ENCODE measurements around the gene MAGI2.
"Not testable (repeated sequence)": the region's sequence is repeated elsewhere in the genome, so short reads cannot be mapped to it uniquely, and the experiment has no call there.

Gene MAGI2

GRCh38 chr7:78253850-78254725 lies 1199.4 kb downstream of the MAGI2 start:
- DNase-seq = no peak

- no peak for DNase-seq
Observed at GRCh38 chr7:78248867-78249266, 1204.6 kb downstream of the MAGI2 start.

- no peak for DNase-seq
Observed at GRCh38 chr7:78247910-78248689, 1205.4 kb downstream of the MAGI2 start.

- DNase-seq = not testable (repeated sequence)
Observed at GRCh38 chr7:78240179-78240578, 1213.3 kb downstream of the MAGI2 start.

DNA sequence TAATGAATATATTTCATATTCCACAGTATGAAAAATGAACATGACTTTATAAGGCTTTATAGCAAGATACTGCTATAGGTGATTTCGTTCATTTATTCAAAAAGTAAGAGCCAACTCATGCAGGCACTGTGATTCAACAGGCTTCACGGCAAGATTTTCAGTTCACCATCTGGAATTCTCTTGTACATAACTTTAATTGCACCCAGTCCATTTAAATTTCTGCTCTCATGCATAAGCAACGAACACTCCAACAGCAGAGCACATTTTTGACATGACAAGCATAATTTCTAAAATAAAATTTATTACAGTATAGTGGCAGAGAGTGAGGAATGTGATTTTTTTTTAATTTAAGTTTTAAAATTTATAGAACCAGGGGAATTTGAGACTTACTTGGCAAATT lies 1218.8 kb downstream of the MAGI2 start:
- no peak for DNase-seq

GRCh38 chr7:78232806-78233205 lies 1220.7 kb downstream of the MAGI2 start:
- DNase-seq = no peak

GRCh38 chr7:78226059-78226719 lies 1227.3 kb downstream of the MAGI2 start:
- no peak for DNase-seq

DNA sequence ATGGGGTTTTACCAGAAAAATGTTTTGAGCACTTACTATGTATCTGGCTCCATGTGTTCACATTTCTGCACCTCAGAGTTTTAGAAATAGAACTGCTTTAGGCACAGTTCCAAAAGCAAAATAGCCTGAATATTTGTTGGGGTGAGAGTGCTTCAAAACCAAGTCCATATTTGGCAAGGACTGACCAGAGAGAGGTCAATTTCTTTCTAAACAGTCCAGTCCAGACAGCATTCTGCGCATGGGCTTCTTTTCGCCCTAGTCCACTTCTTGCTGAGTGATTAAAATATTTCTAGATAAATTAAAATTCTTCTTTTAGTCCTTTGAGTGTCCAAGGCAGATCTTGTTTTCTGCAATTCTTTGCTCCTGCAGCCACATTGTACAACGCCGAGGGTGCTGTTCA lies 1227.9 kb downstream of the MAGI2 start:
- no peak for DNase-seq

GRCh38 chr7:78224923-78225322 lies 1228.5 kb downstream of the MAGI2 start:
- no peak for DNase-seq

- DNase-seq = no peak
Observed at GRCh38 chr7:78223598-78223997, 1229.9 kb downstream of the MAGI2 start.

DNA sequence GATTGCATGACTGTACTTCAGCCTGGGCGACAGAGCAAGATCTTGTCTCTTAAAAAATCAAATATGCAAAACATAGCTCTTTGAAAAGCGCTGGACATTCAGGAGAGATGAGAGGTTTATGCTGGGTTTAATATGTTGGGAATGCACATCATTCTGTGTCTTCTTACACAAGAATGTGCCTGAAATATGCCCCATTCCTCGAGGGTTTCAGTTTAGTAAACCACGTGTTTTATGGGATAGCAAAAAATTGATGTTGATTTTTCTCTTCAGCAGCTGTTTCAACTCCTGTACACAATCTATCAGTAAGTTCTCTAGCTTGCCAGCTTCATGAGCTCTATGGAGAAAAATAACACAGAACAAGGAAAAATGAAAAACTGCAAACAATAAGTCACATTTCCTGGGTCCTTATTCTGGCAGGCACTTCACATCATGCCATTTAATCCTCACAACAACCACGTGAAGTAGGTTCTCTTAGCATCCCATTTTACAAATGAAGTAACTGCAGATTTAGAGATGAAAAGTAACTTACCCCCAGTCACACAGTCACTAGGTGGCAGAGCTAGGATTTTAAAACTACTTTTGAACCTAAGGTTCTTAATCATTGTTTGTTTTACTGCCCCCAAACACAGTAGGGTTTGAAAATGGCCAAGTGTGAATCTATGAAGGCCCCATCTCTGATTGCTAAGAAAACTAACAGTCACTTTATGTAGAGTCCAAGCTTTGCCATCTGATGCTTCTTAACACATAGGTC lies 1231.3 kb downstream of the MAGI2 start:
- no peak for DNase-seq

GRCh38 chr7:78220754-78221153 lies 1232.7 kb downstream of the MAGI2 start:
- no peak for DNase-seq

DNA sequence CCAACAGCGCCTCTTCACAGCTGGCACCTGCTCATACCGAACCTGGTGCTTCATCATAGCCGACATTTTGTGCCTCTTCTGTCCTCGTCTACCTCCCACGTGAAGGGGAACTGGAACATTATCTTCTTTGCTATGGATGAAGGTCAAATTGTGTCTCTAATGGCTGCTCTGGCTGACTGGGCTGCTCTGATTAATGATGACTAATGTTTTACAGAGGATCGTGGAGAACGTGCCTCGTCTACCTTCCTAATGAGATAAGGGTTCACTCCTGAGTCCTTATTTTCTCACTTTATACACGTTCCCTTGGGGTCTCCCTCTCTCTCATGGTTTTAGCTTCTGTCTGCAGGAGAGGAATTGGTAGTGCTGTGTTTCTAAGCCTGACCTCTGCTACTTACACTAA lies 1234.6 kb downstream of the MAGI2 start:
- no peak for DNase-seq

GRCh38 chr7:78218051-78218450 lies 1235.4 kb downstream of the MAGI2 start:
- no peak for DNase-seq

- no peak for DNase-seq
Observed at GRCh38 chr7:78215199-78215598, 1238.3 kb downstream of the MAGI2 start.

DNA sequence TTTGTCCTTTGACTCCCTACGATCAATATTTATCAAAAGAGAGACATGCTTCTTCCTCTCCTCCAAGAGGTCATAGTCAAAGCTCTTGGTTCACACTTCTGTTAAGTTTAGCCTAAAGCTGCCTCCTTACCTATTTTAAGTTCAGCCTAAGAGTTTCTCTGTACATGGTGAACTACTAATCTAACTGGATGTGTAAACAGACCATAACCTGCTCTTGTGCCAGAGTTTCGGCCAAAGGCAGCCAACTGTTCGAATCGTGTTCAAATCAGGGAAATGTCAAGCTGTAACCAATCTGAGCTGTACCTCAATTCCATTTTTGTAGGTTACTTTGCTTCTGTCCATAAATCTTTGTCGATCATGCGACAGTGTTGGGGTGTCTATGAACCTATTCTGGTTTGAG lies 1240.1 kb downstream of the MAGI2 start:
- no peak for DNase-seq

GRCh38 chr7:78212476-78213060 lies 1240.9 kb downstream of the MAGI2 start:
- DNase-seq = no peak

- DNase-seq = no peak
Observed at GRCh38 chr7:78207269-78207668, 1246.2 kb downstream of the MAGI2 start.

DNA sequence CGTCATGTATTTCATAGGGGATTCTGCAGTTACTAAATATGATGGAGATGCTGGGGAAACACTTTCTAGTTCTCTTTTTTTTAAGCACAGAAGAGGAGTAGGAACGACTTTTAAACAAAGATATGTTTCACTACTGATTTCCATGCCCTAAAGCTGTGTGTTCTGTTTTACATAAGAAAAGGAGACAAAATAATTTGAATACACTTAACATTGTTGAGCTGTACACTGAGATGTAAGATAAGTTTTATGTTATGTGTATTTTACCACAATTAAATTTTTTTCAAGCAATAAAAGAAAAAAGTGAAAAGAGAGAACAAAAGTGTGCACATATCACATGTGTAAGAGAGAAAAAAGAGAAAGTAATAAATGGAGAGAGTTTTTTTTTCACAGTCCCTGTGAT lies 1246.7 kb downstream of the MAGI2 start:
- DNase-seq = no peak

- DNase-seq = no peak
Observed at GRCh38 chr7:78203042-78203720, 1250.3 kb downstream of the MAGI2 start.

- DNase-seq = no peak
Observed at GRCh38 chr7:78198756-78199155, 1254.7 kb downstream of the MAGI2 start.

- no peak for DNase-seq
Observed at GRCh38 chr7:78197447-78197846, 1256.0 kb downstream of the MAGI2 start.

Data from activated CD4-positive, alpha-beta T cell treated with anti-CD3 and anti-CD28 coated beads for 4 hours (primary cell).